Transverse colon (tissue), 3 donors: ENCODE data around the gene CAD.

ENCODE experiments used
- POLR2A ChIP-seq: fragments of 450-650 bp; IDR thresholded peaks from one replicate; pipeline ENCODE4 v1.6.1; 2016; ENCODE audit warnings: antibody characterized with exemption, mild to moderate bottlenecking, moderate library complexity
- TF ChIP-seq, protein P1 (sequence below), 5 experiments: fragments of 200-600 bp in 3 of 5; fragments of 450-650 bp in 2 of 5; sonication (generic) in 3 of 5; IDR thresholded peaks; 1 replicate in 2 of 5; 2 replicates in 3 of 5; pipeline ENCODE4 v1.5.1; 2016 to 2017; ENCODE audit warnings: antibody characterized with exemption in 5 of 5, inconsistent platforms in 3 of 5, mild to moderate bottlenecking in 2 of 5, moderate library complexity in 1 of 5

- TF ChIP-seq, protein P1, sequence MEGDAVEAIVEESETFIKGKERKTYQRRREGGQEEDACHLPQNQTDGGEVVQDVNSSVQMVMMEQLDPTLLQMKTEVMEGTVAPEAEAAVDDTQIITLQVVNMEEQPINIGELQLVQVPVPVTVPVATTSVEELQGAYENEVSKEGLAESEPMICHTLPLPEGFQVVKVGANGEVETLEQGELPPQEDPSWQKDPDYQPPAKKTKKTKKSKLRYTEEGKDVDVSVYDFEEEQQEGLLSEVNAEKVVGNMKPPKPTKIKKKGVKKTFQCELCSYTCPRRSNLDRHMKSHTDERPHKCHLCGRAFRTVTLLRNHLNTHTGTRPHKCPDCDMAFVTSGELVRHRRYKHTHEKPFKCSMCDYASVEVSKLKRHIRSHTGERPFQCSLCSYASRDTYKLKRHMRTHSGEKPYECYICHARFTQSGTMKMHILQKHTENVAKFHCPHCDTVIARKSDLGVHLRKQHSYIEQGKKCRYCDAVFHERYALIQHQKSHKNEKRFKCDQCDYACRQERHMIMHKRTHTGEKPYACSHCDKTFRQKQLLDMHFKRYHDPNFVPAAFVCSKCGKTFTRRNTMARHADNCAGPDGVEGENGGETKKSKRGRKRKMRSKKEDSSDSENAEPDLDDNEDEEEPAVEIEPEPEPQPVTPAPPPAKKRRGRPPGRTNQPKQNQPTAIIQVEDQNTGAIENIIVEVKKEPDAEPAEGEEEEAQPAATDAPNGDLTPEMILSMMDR (IDR thresholded peaks at IDR 0.05) = no peak
- TF ChIP-seq POLR2A = no peak
Measured at GRCh38 chr2:27205206-27205605, 12.0 kb upstream of the CAD start.
